ENCODE measurements around the gene TLE6. TPM values are rescaled to one million over a fixed set of nuclear protein-coding genes. Genes with fewer than 3 reads are reported as not detected.
"Not testable (repeated sequence)": the region's sequence is repeated elsewhere in the genome, so short reads cannot be mapped to it uniquely, and the experiment has no call there.

Gene TLE6
- total and polyA plus RNA-seq, 2 of the 13 experiments (the other 11 are each of a cell fraction or from before 2014, with no cell fraction given), result 0.24 to 5.5 TPM

DNA sequence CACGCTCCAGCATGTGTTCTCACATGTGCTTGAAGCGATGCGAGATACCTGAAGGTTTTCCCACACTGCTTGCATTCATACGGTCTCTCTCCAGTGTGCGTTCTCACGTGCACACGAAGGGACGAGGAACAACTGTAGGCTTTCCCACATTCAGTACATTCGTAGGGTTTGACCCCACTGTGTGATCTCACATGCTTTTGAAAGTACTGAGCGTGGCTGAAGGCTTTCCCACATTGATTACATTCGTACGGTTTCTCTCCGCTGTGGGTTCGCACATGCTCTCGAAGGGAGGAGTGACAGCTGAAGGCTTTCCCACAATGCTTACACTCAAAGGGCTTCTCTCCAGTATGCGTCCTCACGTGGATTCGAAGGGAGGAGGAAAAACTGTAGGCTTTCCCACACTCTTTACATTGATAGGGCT lies 43.9 kb upstream of the TLE6 start:
- WGBS (ENCODE audit: low lambda C conversion rate), result 98% methylated on average over 18 of the region's 18 CpGs
- Histone ChIP-seq H3K4me2 (ENCODE audit: low read depth, low read length) (no peak overlapping the region), H3K27me3 (ENCODE audit: control insufficient read depth in 1 of 2, insufficient read depth in 2 of 2, low read length in 2 of 2) (no peaks in the 10 kb centered on the region), H3K4me3 (replicated peaks in 1 of 3; ENCODE audit: insufficient read depth in 1 of 3, low read depth in 2 of 3, low read length in 3 of 3) (no peak overlapping the region), H3K36me3 (replicated peaks in 1 of 2; ENCODE audit: control insufficient read depth in 1 of 2, insufficient read depth in 2 of 2, low read length in 2 of 2) (peaks cover 5 to 41% of the 10 kb centered on the region in 2 experiments), H3K27ac (ENCODE audit: extremely low read length, insufficient read depth, low read length) (no peak overlapping the region), H4K20me1 (ENCODE audit: insufficient read depth, low read length) (no peaks in the 10 kb centered on the region), H3K9ac (ENCODE audit: insufficient read depth, low read depth, low read length) (no peak overlapping the region), H3K9me3 (ENCODE audit: low read length) (no peaks in the 10 kb centered on the region), H3K4me1 (ENCODE audit: insufficient read depth, low read length) (no peaks in the 10 kb centered on the region), H3K79me2 (ENCODE audit: insufficient read depth, low read length) (no peaks in the 10 kb centered on the region), H2AFZ (ENCODE audit: low read length) (no peak overlapping the region)
- FAIRE-seq (no peak), DNase-seq (ENCODE audit: low spot score) (no peak), ATAC-seq (no peak)
- intact Hi-C loops (cut with micrococcal nuclease; ENCODE audit: unreplicated experiment) (no loop called here), in situ Hi-C loops (cut with HindIII; ENCODE audit: extremely low pct_ligation_motif_present, low pct_unique_long_range_greater_than_20kb) (no loop called here)
- ChIA-PET CTCF (ENCODE audit: low intra/inter-chr PET ratio, low total read pairs) (no interaction called here), POLR2A (no interaction called here)
- BruUV-seq (replicated peaks), result no TSS peak
- TF ChIP-seq, protein P1, sequence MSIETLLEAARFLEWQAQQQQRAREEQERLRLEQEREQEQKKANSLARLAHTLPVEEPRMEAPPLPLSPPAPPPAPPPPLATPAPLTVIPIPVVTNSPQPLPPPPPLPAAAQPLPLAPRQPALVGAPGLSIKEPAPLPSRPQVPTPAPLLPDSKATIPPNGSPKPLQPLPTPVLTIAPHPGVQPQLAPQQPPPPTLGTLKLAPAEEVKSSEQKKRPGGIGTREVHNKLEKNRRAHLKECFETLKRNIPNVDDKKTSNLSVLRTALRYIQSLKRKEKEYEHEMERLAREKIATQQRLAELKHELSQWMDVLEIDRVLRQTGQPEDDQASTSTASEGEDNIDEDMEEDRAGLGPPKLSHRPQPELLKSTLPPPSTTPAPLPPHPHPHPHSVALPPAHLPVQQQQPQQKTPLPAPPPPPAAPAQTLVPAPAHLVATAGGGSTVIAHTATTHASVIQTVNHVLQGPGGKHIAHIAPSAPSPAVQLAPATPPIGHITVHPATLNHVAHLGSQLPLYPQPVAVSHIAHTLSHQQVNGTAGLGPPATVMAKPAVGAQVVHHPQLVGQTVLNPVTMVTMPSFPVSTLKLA (IDR thresholded peaks at IDR 0.05), result peak; percentile 39
- TF ChIP-seq ZNF75D (CRISPR knock-in tag; IDR thresholded peaks at IDR 0.05; ENCODE audit: borderline replicate concordance), result no peak

DNA sequence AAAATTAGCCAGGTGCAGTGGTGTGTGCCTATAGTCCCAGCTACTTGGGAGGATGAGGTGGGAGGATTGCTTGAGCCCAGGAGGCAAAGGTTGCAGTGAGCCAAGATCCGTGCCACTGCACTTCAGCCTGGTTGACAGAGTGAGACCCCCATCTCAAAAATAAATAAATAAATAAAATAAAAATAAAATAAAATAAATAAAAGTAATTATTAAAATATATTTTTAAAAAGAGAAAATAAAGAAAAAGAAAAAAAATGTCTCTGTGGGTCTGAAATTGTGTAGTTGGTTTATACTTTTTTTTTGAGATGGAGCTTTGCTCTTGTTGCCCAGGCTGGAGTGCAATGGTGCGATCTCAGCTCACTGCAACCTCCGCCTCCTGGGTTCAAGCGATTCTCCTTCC lies 41.5 kb upstream of the TLE6 start:
- BruUV-seq (replicated peaks); in situ Hi-C loops (cut with HindIII; ENCODE audit: extremely low pct_ligation_motif_present, low pct_unique_long_range_greater_than_20kb); H3K9me3 ChIP-seq (ENCODE audit: low read length); H2AFZ ChIP-seq (ENCODE audit: low read length); H3K27me3 ChIP-seq (ENCODE audit: control insufficient read depth in 1 of 2, insufficient read depth in 2 of 2, low read length in 2 of 2); H3K4me1 ChIP-seq (ENCODE audit: insufficient read depth, low read length); H3K79me2 ChIP-seq (ENCODE audit: insufficient read depth, low read length); H3K4me3 ChIP-seq (replicated peaks in 1 of 3; ENCODE audit: insufficient read depth in 1 of 3, low read depth in 2 of 3, low read length in 3 of 3); CTCF ChIA-PET (ENCODE audit: low intra/inter-chr PET ratio, low total read pairs); FAIRE-seq; H3K4me2 ChIP-seq (ENCODE audit: low read depth, low read length); POLR2A ChIA-PET; H3K27ac ChIP-seq (ENCODE audit: extremely low read length, insufficient read depth, low read length); DNase-seq (ENCODE audit: low spot score); intact Hi-C loops (cut with micrococcal nuclease; ENCODE audit: unreplicated experiment); H4K20me1 ChIP-seq (ENCODE audit: insufficient read depth, low read length); H3K9ac ChIP-seq (ENCODE audit: insufficient read depth, low read depth, low read length); ATAC-seq: not testable (repeated sequence)
- 98% methylated on average over 4 of the region's 4 CpGs for WGBS (ENCODE audit: low lambda C conversion rate)
- peaks cover 7 to 46% of the 10 kb centered on the region in 2 experiments for H3K36me3 ChIP-seq (replicated peaks in 1 of 2; ENCODE audit: control insufficient read depth in 1 of 2, insufficient read depth in 2 of 2, low read length in 2 of 2)

Data from HepG2 (cell line).